ENCODE data around the gene THOC1.

THOC1 gene

DNA sequence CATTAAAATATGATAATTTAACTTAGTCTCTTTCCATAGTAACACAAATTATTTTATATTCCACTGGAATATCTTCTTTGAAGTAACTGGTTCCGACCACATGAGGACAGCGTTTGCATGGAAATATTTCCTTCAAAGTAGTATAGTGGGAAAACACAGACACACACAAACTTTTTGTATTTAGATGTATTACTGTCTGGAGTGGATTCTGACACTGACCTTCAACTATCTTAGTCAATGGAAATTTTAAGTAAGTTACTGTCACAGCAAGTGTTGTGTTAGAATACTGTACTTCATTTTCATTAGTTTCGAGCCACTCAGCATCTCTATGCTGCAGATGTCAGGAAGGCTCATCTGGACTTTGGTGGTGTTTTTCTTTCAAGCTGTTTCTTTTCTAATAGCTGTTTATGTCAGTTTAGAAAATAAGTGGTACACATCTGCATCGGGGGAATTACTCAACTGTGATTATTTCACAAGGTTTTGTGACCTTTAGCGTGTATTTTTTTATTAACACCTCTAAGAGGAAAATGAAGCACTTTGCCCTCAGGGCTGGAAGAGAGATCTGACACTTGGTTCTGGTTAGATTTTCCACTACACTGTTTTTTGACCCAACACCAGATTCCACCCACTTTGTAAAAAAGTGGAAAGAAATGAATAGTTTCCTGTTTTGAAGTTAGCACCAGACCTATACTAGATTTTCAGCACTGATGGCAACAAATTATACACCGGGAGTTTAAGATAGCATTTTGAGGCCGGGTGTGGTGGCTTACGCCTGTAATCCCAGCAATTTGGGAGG is 18.9 kb upstream of the THOC1 start:
- Mint-ChIP-seq H3K9me3 (no peaks in the 10 kb centered on the region), H3K4me1 (no peaks in the 10 kb centered on the region), H3K27me3 (ENCODE audit: low read depth) (no peaks in the 10 kb centered on the region), H3K36me3 (ENCODE audit: low read depth) (no peaks in the 10 kb centered on the region), H3K4me3 (no peak overlapping the region), H3K27ac (no peak overlapping the region)
- TF ChIP-seq CTCF (IDR thresholded peaks at IDR 0.05; ENCODE audit: unreplicated experiment in 3 of 3): peak; percentile 55 to 75 (median 59)

DNA sequence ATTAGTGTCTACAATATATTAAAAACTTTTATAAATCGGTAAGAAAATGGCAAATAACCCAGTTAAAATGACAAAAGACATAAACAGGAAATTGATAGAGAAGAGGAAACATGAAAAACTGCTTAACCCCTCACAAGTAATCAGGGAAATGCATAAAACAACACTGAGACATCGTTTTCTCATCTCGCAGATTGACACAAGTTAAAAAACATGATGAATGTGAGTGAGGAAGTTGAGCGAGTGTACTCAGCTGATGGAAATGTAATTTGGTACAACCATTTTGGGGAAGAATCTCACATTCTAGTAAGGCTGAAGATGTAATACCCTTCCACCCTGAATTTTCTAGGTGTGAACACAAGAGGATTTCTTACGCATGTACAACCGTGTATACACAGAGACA is 18.0 kb upstream of the THOC1 start:
- Mint-ChIP-seq H3K36me3 (ENCODE audit: low read depth) (no peaks in the 10 kb centered on the region), H3K27ac (no peak overlapping the region), H3K4me3 (no peak overlapping the region), H3K27me3 (ENCODE audit: low read depth) (peaks cover 4% of the 10 kb centered on the region), H3K9me3 (no peaks in the 10 kb centered on the region), H3K4me1 (no peaks in the 10 kb centered on the region)
- no peak for TF ChIP-seq CTCF (IDR thresholded peaks at IDR 0.05; ENCODE audit: unreplicated experiment in 3 of 3)

GRCh38 chr18:275486-275885 is 7.6 kb upstream of the THOC1 start:
- H3K27me3 Mint-ChIP-seq (ENCODE audit: low read depth): peaks cover 3% of the 10 kb centered on the region
- TF ChIP-seq CTCF (IDR thresholded peaks at IDR 0.05; ENCODE audit: unreplicated experiment in 3 of 3): no peak
- H3K27ac Mint-ChIP-seq: no peak overlapping the region
- no peaks in the 10 kb centered on the region for H3K4me1 Mint-ChIP-seq
- H3K4me3 Mint-ChIP-seq: no peak overlapping the region
- peaks cover 3% of the 10 kb centered on the region for H3K9me3 Mint-ChIP-seq
- no peaks in the 10 kb centered on the region for H3K36me3 Mint-ChIP-seq (ENCODE audit: low read depth)

DNA sequence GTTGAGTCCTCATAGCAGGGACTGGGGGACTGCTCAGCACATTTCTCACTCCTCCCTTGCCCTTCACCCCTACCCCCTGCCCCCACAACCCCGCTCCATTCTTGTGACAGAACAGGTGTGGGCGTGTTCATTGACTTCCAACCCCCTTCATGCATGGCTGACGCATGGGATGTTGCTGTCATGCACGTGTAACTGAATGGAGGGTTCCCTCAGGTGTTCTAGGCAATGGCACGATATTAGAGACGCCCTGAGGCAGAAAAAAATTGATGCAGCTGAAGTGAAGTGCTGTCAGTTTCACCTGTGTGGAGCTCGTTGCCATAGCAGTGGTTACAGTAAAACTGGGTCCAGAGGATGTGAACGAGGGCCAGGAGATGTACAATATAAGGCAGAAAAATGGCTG is 6.5 kb upstream of the THOC1 start:
- Mint-ChIP-seq H3K4me3 (no peak overlapping the region), H3K9me3 (peaks cover 3% of the 10 kb centered on the region), H3K27ac (no peak overlapping the region), H3K36me3 (ENCODE audit: low read depth) (no peaks in the 10 kb centered on the region), H3K27me3 (ENCODE audit: low read depth) (no peaks in the 10 kb centered on the region), H3K4me1 (peaks cover 6% of the 10 kb centered on the region)
- TF ChIP-seq CTCF (IDR thresholded peaks at IDR 0.05; ENCODE audit: unreplicated experiment in 3 of 3): no peak

GRCh38 chr18:273525-273924 is 5.7 kb upstream of the THOC1 start:
- peaks cover 3% of the 10 kb centered on the region for H3K9me3 Mint-ChIP-seq
- no peak for TF ChIP-seq CTCF (IDR thresholded peaks at IDR 0.05; ENCODE audit: unreplicated experiment in 3 of 3)
- H3K36me3 Mint-ChIP-seq (ENCODE audit: low read depth): no peaks in the 10 kb centered on the region
- no peak overlapping the region for H3K4me3 Mint-ChIP-seq
- peaks cover 11% of the 10 kb centered on the region for H3K4me1 Mint-ChIP-seq
- H3K27me3 Mint-ChIP-seq (ENCODE audit: low read depth): no peaks in the 10 kb centered on the region
- H3K27ac Mint-ChIP-seq: no peak overlapping the region

GRCh38 chr18:272650-273049 is 4.8 kb upstream of the THOC1 start:
- Mint-ChIP-seq H3K27ac (no peak overlapping the region), H3K4me1 (peaks cover 11% of the 10 kb centered on the region), H3K36me3 (ENCODE audit: low read depth) (no peaks in the 10 kb centered on the region), H3K27me3 (ENCODE audit: low read depth) (peaks cover 3% of the 10 kb centered on the region), H3K9me3 (peaks cover 1% of the 10 kb centered on the region), H3K4me3 (no peak overlapping the region)
- no peak for TF ChIP-seq CTCF (IDR thresholded peaks at IDR 0.05; ENCODE audit: unreplicated experiment in 3 of 3)
